Activated CD8-positive, alpha-beta memory T cell treated with anti-CD3 and anti-CD28 coated beads for 4 hours (primary cell): Measurements from ENCODE around the gene SHC3.

Source experiments
- DNase-seq, 2 donors: peaks; one replicate each; pipeline ENCODE4 v3.0.0-alpha.2; 2020; ENCODE audit warnings: low read depth in 2 of 2

Gene SHC3

GRCh38 chr9:89052470-89053097 is 126.0 kb downstream of the SHC3 start:
- DNase-seq = no peak

- DNase-seq = no peak
These were observed 127.1 kb downstream of the SHC3 start for GRCh38 chr9:89051421-89052025.

GRCh38 chr9:89049646-89050045 is 129.0 kb downstream of the SHC3 start:
- no peak for DNase-seq

- no peak for DNase-seq
These were observed 130.0 kb downstream of the SHC3 start for GRCh38 chr9:89048616-89049015.

- no peak for DNase-seq
These were observed 131.0 kb downstream of the SHC3 start for GRCh38 chr9:89047667-89048066.

GRCh38 chr9:89046832-89047231 is 131.8 kb downstream of the SHC3 start:
- DNase-seq = no peak

- DNase-seq = no peak
These were observed 133.7 kb downstream of the SHC3 start for GRCh38 chr9:89044881-89045280.

- DNase-seq = no peak
These were observed 134.5 kb downstream of the SHC3 start for GRCh38 chr9:89044104-89044503.

- DNase-seq = no peak
These were observed 135.6 kb downstream of the SHC3 start for GRCh38 chr9:89042984-89043383.

- DNase-seq = no peak
These were observed 139.0 kb downstream of the SHC3 start for GRCh38 chr9:89039664-89040063.

- DNase-seq = no peak
These were observed 139.5 kb downstream of the SHC3 start for GRCh38 chr9:89039104-89039465.

GRCh38 chr9:89038382-89039103 is 140.1 kb downstream of the SHC3 start:
- no peak for DNase-seq

- no peak for DNase-seq
These were observed 140.7 kb downstream of the SHC3 start for GRCh38 chr9:89037891-89038290.

- no peak for DNase-seq
These were observed 141.3 kb downstream of the SHC3 start for GRCh38 chr9:89037346-89037745.

- no peak for DNase-seq
These were observed 141.7 kb downstream of the SHC3 start for GRCh38 chr9:89036891-89037290.

GRCh38 chr9:89036383-89036782 is 142.2 kb downstream of the SHC3 start:
- no peak for DNase-seq

GRCh38 chr9:89032661-89033060 is 146.0 kb downstream of the SHC3 start:
- no peak for DNase-seq

- no peak for DNase-seq
These were observed 146.4 kb downstream of the SHC3 start for GRCh38 chr9:89032173-89032572.

- no peak for DNase-seq
These were observed 148.8 kb downstream of the SHC3 start for GRCh38 chr9:89029788-89030187.

- no peak for DNase-seq
These were observed 151.7 kb downstream of the SHC3 start for GRCh38 chr9:89026876-89027275.

- no peak for DNase-seq
These were observed 153.1 kb downstream of the SHC3 start for GRCh38 chr9:89025553-89025952.

- DNase-seq = no peak
These were observed 153.9 kb downstream of the SHC3 start for GRCh38 chr9:89024727-89025126.

- DNase-seq = no peak
These were observed 154.9 kb downstream of the SHC3 start for GRCh38 chr9:89023740-89024139.
